Neural progenitor cell (in vitro differentiated cells): Measurements from ENCODE around the gene MFAP3L. TPM values are rescaled to one million over a fixed set of nuclear protein-coding genes. Genes with fewer than 3 reads are reported as not detected.
A peak's percentile ranks its signal among the peaks of the same experiment; 100 is the strongest.

ENCODE experiments used
- DNase-seq: peaks from one replicate; pipeline ENCODE4 v3.0.0-alpha.2; 2016; ENCODE audit warnings: low spot score
- H2AFZ ChIP-seq: fragments of 200-600 bp; sonication (generic); replicated peaks from 2 replicates; pipeline ENCODE4 v1.6.1; 2016; ENCODE audit warnings: antibody characterized with exemption
- H3F3A ChIP-seq: fragments of 200-600 bp; sonication (generic); 2 replicates; pipeline ENCODE4 v1.6.1; 2016; ENCODE audit warnings: antibody characterized with exemption, low read depth
- H3K27ac ChIP-seq: fragments of 200-600 bp; sonication (generic); 2 replicates; pipeline ENCODE4 v1.5.1; 2016; ENCODE audit warnings: mild to moderate bottlenecking
- H3K27me3 ChIP-seq: fragments of 200-600 bp; sonication (generic); 2 replicates; pipeline ENCODE4 v1.6.1; 2016; ENCODE audit warnings: mild to moderate bottlenecking, moderate library complexity
- H3K36me3 ChIP-seq: fragments of 200-600 bp; sonication (generic); 2 replicates; pipeline ENCODE4 v1.5.1; 2016
- H3K4me1 ChIP-seq: fragments of 200-600 bp; sonication (generic); 2 replicates; pipeline ENCODE4 v1.6.1; 2016; ENCODE audit warnings: mixed run types
- H3K4me2 ChIP-seq: fragments of 200-600 bp; sonication (generic); 2 replicates; pipeline ENCODE4 v1.6.1; 2016
- H3K4me3 ChIP-seq: fragments of 200-600 bp; sonication (generic); 2 replicates; pipeline ENCODE4 v1.5.1; 2016
- H3K79me2 ChIP-seq: fragments of 200-600 bp; sonication (generic); 2 replicates; pipeline ENCODE4 v1.6.1; 2016; ENCODE audit warnings: low read depth
- H3K9ac ChIP-seq: fragments of 200-600 bp; sonication (generic); 2 replicates; pipeline ENCODE4 v1.6.1; 2016
- H3K9me3 ChIP-seq: fragments of 200-600 bp; sonication (generic); 2 replicates; pipeline ENCODE4 v1.5.1; 2016; ENCODE audit warnings: low read depth
- H4K20me1 ChIP-seq: fragments of 200-600 bp; sonication (generic); 2 replicates; pipeline ENCODE4 v1.6.1; 2016; ENCODE audit warnings: low read depth
- H3K27ac Mint-ChIP-seq: 3 replicates; pipeline ENCODE4 v1.8.0; 2021; ENCODE audit warnings: mixed read lengths
- H3K27me3 Mint-ChIP-seq: 2 replicates; pipeline ENCODE4 v1.8.0; 2022; ENCODE audit warnings: low read depth, mild to moderate bottlenecking, inconsistent platforms, moderate library complexity, mixed read lengths; ENCODE audit not compliant: insufficient read depth
- H3K36me3 Mint-ChIP-seq: 3 replicates; pipeline ENCODE4 v1.8.0; 2021; ENCODE audit warnings: mixed read lengths
- H3K4me1 Mint-ChIP-seq: 3 replicates; pipeline ENCODE4 v1.8.0; 2021; ENCODE audit warnings: mixed read lengths
- H3K4me3 Mint-ChIP-seq: 3 replicates; pipeline ENCODE4 v1.8.0; 2021; ENCODE audit warnings: mild to moderate bottlenecking, moderate library complexity, mixed read lengths
- H3K9me3 Mint-ChIP-seq: 3 replicates; pipeline ENCODE4 v1.8.0; 2020; ENCODE audit warnings: mixed read lengths
- CTCF ChIP-seq: fragments of 200-600 bp; sonication (generic); IDR thresholded peaks from 2 replicates; pipeline ENCODE4 v1.5.1; 2017; ENCODE audit warnings: antibody characterized with exemption, mild to moderate bottlenecking
- EZH2 ChIP-seq: fragments of 200-600 bp; sonication (generic); IDR thresholded peaks from 2 replicates; pipeline ENCODE4 v1.6.1; 2017; ENCODE audit warnings: antibody characterized with exemption, mild to moderate bottlenecking, moderate library complexity
- EZH2phosphoT487 ChIP-seq: fragments of 200-600 bp; sonication (generic); IDR thresholded peaks from 2 replicates; pipeline ENCODE4 v1.6.1; 2017; ENCODE audit warnings: antibody characterized with exemption
- total RNA-seq: library from RNA; depleted of rRNA; stranded (reverse); fragments of >200 nt; gene quantifications from 2 replicates; pipeline ENCODE4 v1.2.3, GENCODE V29; 2015; ENCODE audit warnings: low replicate concordance

Gene MFAP3L
- total RNA-seq, 1 donor from 2014 or later: 30.7 TPM

GRCh38 chr4:170007113-170007512 is 19.1 kb downstream of the MFAP3L start:
- H3K27me3 ChIP-seq: no peaks in the 10 kb centered on the region
- peaks cover 60% of the 10 kb centered on the region for H3K4me1 ChIP-seq
- Mint-ChIP-seq H3K27me3 (peaks cover 3% of the 10 kb centered on the region), H3K9me3 (peaks cover 8% of the 10 kb centered on the region), H3K36me3 (peaks cover 3% of the 10 kb centered on the region), H3K4me1 (peaks cover 20% of the 10 kb centered on the region), H3K27ac (no peak overlapping the region), H3K4me3 (no peak overlapping the region)
- no peak overlapping the region for H2AFZ ChIP-seq
- H3F3A ChIP-seq: peaks cover 33% of the 10 kb centered on the region
- H3K4me3 ChIP-seq: no peak overlapping the region
- no peak overlapping the region for H3K27ac ChIP-seq
- no peak overlapping the region for H3K4me2 ChIP-seq
- H3K9ac ChIP-seq: no peak overlapping the region
- no peak for TF ChIP-seq CTCF
- TF ChIP-seq EZH2phosphoT487: no peak
- TF ChIP-seq EZH2: no peak
- H3K36me3 ChIP-seq: no peaks in the 10 kb centered on the region
- DNase-seq: no peak
- peaks cover 13% of the 10 kb centered on the region for H3K79me2 ChIP-seq
- no peaks in the 10 kb centered on the region for H4K20me1 ChIP-seq
- H3K9me3 ChIP-seq: no peaks in the 10 kb centered on the region

DNA sequence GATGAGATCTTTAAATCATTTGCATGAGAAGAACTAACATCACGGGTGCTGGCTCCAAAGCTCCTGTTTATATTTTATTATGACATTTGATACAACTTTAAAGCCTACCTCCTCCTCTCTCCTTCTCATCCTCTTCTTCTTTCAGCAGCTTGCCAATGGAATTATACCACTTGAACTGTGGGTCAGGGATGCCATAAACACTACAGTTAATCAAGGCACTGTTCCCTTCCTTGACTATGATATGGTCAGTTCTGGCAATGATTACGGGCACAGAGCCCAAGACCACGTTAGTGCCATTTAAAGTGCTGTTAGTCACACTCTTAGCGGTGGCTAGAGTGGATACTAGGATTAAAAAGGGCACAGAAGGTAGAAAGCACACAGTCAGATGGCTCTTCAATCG is 20.7 kb downstream of the MFAP3L start:
- TF ChIP-seq EZH2 (no peak), CTCF (no peak), EZH2phosphoT487 (no peak)
- peaks cover 13% of the 10 kb centered on the region for H3K79me2 ChIP-seq
- peaks cover 33% of the 10 kb centered on the region for H3F3A ChIP-seq
- H3K9me3 ChIP-seq: no peaks in the 10 kb centered on the region
- H4K20me1 ChIP-seq: no peaks in the 10 kb centered on the region
- DNase-seq: no peak
- peaks cover 3% of the 10 kb centered on the region for H3K9me3 Mint-ChIP-seq
- H3K4me1 ChIP-seq: peaks cover 70% of the 10 kb centered on the region
- peak overlapping the region; percentile 71 for H3K4me2 ChIP-seq
- H3K27me3 ChIP-seq: no peaks in the 10 kb centered on the region
- peak overlapping the region; percentile 79 for H3K27ac ChIP-seq
- no peaks in the 10 kb centered on the region for H3K36me3 Mint-ChIP-seq
- H3K9ac ChIP-seq: no peak overlapping the region
- no peaks in the 10 kb centered on the region for H3K36me3 ChIP-seq
- peaks cover 20% of the 10 kb centered on the region for H3K4me1 Mint-ChIP-seq
- H3K27me3 Mint-ChIP-seq: peaks cover 3% of the 10 kb centered on the region
- no peak overlapping the region for H3K27ac Mint-ChIP-seq
- no peak overlapping the region for H3K4me3 Mint-ChIP-seq
- H3K4me3 ChIP-seq: peak overlapping the region; percentile 27
- H2AFZ ChIP-seq: no peak overlapping the region

DNA sequence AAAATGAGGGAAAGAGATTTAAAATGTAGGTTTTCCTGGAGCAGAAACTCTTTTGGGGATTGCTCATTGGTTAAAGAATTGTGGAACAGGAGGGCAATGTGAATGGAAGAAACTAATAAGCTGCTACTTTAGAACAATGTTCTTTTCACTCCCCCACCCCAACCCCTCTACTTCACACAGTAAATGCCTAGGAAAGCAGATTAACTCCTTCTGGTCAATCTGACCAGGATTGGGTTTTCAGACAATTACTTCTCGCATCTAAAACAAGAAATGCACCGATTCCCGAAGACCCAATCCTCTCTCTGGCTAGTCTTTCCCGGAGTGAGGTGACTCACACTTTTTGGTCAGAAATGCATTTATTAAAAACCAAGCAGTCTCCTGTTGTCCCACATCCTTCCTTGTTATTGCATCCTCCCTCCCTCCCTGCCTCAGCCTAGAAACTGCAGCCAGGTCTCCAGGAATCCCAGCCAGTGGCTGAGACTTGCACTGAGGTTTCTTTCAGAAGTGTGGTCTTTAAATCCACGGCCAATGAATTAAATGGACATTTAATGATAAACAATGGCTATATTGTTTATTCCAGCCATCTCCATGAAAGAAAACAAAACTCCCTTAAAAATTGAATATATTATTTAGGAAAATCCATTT is 21.4 kb downstream of the MFAP3L start:
- TF ChIP-seq EZH2phosphoT487: no peak
- H3K4me1 Mint-ChIP-seq: peaks cover 20% of the 10 kb centered on the region
- DNase-seq: peak; percentile 74

More for the DNA sequence above, 21.4 kb downstream of the MFAP3L start:
- H2AFZ ChIP-seq: no peak overlapping the region
- Mint-ChIP-seq H3K4me3 (peak overlapping the region; percentile 21), H3K27me3 (no peaks in the 10 kb centered on the region), H3K27ac (no peak overlapping the region), H3K9me3 (no peaks in the 10 kb centered on the region), H3K36me3 (no peaks in the 10 kb centered on the region)
- H3K9me3 ChIP-seq: no peaks in the 10 kb centered on the region
- H3K27me3 ChIP-seq: no peaks in the 10 kb centered on the region
- H3K4me2 ChIP-seq: peak overlapping the region; percentile 71
- no peaks in the 10 kb centered on the region for H3K36me3 ChIP-seq
- H3K79me2 ChIP-seq: peaks cover 13% of the 10 kb centered on the region
- no peak overlapping the region for H3K9ac ChIP-seq
- H4K20me1 ChIP-seq: no peaks in the 10 kb centered on the region
- peaks cover 66% of the 10 kb centered on the region for H3K4me1 ChIP-seq
- H3K4me3 ChIP-seq: peak overlapping the region; percentile 27
- H3F3A ChIP-seq: peaks cover 33% of the 10 kb centered on the region
- H3K27ac ChIP-seq: peak overlapping the region; percentile 79
